GM12864 (cell line): ENCODE data around the gene ERBB3.

Source experiments
- DNase-seq: peaks from one replicate; pipeline ENCODE4 v3.0.0-alpha.2; 2011; ENCODE audit warnings: low read depth
- H3K4me3 ChIP-seq: 2 replicates; pipeline ENCODE4 v1.5.1; 2011; ENCODE audit warnings: mild to moderate bottlenecking, low read depth, low read length, control low read depth
- TF ChIP-seq, protein P1 (sequence below): IDR thresholded peaks from 2 replicates; pipeline ENCODE4 v1.5.1; 2011; ENCODE audit warnings: low read depth, mild to moderate bottlenecking, moderate library complexity, low read length, control low read depth, inconsistent platforms; ENCODE audit errors: missing control alignments

ERBB3 gene

DNA sequence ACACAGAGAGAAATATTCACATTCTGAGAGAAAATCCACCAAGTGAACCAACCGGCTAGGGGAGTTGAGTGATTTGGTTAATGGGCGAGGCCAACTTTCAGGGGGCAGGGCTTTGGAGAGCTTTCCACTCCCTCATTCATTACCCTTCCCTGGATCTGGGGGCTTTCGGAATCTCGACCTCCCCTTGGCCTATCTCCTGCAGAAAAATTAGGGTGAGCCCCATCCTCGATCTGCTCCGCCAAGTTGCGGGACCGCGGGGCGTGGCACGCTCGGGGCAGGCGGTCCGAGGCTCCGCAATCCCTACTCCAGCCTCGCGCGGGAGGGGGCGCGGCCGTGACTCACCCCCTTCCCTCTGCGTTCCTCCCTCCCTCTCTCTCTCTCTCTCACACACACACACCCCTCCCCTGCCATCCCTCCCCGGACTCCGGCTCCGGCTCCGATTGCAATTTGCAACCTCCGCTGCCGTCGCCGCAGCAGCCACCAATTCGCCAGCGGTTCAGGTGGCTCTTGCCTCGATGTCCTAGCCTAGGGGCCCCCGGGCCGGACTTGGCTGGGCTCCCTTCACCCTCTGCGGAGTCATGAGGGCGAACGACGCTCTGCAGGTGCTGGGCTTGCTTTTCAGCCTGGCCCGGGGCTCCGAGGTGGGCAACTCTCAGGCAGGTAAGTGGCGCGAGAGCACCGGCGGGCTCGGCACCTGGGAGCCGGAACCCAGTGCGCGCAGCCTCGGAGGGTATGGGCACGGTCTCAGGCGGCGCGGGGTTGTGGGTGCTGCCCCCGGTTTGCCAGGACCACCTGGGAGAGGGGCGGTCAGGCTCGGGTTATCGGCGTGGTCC is at the start of gene ERBB3:
TSS of gene ERBB3 (plus strand) at position 443 of the 833 bp plus-strand sequence. CDS start at position 579, 136 bp downstream.
- TF ChIP-seq, protein P1, sequence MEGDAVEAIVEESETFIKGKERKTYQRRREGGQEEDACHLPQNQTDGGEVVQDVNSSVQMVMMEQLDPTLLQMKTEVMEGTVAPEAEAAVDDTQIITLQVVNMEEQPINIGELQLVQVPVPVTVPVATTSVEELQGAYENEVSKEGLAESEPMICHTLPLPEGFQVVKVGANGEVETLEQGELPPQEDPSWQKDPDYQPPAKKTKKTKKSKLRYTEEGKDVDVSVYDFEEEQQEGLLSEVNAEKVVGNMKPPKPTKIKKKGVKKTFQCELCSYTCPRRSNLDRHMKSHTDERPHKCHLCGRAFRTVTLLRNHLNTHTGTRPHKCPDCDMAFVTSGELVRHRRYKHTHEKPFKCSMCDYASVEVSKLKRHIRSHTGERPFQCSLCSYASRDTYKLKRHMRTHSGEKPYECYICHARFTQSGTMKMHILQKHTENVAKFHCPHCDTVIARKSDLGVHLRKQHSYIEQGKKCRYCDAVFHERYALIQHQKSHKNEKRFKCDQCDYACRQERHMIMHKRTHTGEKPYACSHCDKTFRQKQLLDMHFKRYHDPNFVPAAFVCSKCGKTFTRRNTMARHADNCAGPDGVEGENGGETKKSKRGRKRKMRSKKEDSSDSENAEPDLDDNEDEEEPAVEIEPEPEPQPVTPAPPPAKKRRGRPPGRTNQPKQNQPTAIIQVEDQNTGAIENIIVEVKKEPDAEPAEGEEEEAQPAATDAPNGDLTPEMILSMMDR = no peak
- peak within 1 kb of the TSS; percentile 52 for H3K4me3 ChIP-seq
- no peak for DNase-seq

DNA sequence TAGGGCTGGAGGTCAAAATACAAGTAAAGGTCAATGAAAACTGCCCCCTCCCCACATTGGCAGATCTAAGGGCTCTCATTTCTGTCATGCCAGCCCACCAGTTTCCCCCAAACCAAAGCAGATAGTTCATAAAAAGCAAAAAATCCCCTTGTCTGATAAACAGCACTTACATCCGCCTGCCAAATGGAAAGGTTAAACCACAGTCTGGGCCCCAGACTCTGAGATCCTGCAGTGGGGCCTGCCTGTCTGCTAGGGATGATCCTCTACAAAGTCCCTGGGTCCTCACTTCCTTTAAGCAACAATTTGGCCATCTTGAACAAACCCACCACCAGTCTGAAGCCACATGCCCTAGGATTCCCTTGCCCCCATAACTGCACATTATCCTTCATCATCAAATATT is 48.0 kb upstream of the ERBB3 start:
- no peak overlapping the region for H3K4me3 ChIP-seq
- TF ChIP-seq, protein P1 = no peak
- DNase-seq = no peak

DNA sequence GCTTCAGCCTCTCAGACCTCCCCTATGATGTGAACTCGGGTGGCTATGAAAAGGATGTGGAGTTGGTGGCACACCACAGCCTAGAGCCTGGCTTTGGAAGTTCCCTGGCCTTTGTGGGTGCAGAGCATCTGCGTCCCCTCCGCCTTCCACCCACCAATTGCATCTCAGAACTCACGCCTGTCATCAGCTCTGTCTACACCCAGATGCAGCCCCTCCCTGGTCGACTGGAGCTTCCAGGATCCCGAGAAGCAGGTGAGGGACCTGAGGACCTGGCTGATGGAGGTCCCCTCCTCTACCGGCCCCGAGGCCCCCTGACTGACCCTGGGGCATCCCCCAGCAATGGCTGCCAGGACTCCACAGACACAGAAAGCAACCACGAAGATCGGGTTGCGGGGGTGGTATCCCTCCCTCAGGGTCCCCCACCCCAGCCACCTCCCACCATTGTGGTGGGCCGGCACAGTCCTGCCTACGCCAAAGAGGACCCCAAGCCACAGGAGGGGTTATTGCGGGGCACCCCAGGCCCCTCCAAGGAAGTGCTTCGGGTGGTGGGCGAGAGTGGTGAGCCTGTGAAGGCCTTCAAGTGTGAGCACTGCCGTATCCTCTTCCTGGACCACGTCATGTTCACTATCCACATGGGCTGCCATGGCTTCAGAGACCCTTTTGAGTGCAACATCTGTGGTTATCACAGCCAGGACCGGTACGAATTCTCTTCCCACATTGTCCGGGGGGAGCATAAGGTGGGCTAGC is 45.2 kb upstream of the ERBB3 start:
- no peak overlapping the region for H3K4me3 ChIP-seq
- TF ChIP-seq, protein P1 = no peak
- no peak for DNase-seq

DNA sequence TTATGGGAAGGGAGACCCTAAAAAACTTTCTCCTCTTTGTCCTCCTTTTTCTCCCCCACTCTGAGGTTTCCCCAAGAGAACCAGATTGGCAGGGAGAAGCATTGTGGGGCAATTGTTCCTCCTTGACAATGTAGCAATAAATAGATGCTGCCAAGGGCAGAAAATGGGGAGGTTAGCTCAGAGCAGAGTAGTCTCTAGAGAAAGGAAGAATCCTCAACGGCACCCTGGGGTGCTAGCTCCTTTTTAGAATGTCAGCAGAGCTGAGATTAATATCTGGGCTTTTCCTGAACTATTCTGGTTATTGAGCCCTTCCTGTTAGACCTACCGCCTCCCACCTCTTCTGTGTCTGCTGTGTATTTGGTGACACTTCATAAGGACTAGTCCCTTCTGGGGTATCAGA is 42.8 kb upstream of the ERBB3 start:
- H3K4me3 ChIP-seq = no peak overlapping the region
- TF ChIP-seq, protein P1 = no peak
- DNase-seq = no peak

DNA sequence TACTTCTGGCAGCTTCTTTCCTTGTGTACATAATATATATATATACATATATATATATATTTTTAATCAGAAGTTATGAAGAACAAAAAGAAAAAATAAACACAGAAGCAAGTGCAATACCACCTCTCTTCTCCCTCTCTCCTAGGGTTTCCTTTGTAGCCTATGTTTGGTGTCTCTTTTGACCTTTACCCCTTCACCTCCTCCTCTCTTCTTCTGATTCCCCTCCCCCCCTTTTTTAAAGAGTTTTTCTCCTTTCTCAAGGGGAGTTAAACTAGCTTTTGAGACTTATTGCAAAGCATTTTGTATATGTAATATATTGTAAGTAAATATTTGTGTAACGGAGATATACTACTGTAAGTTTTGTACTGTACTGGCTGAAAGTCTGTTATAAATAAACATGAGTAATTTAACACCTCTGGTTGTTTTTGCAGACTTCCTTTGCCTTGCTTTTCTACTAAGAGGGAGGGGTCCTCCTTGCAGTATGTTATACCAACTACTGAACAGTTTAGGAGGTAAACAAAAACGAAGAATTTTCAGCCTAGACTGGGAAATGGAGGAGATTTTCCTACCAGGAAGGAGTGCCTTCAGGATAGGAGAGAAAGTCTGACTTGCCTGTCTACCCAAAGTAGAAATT is 41.8 kb upstream of the ERBB3 start:
- TF ChIP-seq, protein P1 = no peak
- no peak overlapping the region for H3K4me3 ChIP-seq
- no peak for DNase-seq

DNA sequence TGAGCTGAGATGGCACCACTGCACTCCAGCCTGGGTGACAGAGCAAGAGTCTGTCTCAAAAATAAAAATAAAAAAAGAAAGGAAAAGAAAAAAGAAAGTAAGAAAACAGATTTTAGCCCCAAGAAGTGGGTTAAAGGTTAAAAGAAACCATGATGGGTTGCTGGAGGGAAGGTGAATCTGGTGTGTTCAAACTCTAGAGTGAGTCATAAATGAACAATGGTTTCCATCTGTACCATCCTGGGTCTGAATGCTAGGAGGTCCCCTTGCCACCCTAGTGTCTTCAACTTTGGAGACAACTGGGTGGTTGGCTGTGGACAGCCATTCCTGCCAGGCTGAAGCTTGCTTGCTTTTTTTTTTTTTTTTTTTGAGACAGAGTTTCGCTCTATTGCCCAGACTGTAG is 39.8 kb upstream of the ERBB3 start:
- H3K4me3 ChIP-seq = no peak overlapping the region
- TF ChIP-seq, protein P1 = no peak
- no peak for DNase-seq
